Hematopoietic multipotent progenitor cell treated with erythropoietin and hydrocortisone succinate and interleukin-3 and kit ligand, for 8 days (in vitro differentiated cells): ENCODE results near the gene CYP2W1.

Source experiments
- DNase-seq: peaks from one replicate; pipeline ENCODE4 v3.0.0-alpha.2; 2015

The CYP2W1 gene

GRCh38 chr7:1016577-1017531 is 33.9 kb downstream of the CYP2W1 start:
- DNase-seq: no peak

- no peak for DNase-seq
These were observed 34.8 kb downstream of the CYP2W1 start for GRCh38 chr7:1017586-1018333.

GRCh38 chr7:1018334-1018695 is 35.3 kb downstream of the CYP2W1 start:
- no peak for DNase-seq

- DNase-seq: no peak
These were observed 36.3 kb downstream of the CYP2W1 start for GRCh38 chr7:1019255-1019785.

GRCh38 chr7:1019789-1020610 is 37.0 kb downstream of the CYP2W1 start:
- no peak for DNase-seq

- DNase-seq: peak; percentile 39
These were observed 37.9 kb downstream of the CYP2W1 start for GRCh38 chr7:1020849-1021251.

GRCh38 chr7:1021366-1021765 is 38.4 kb downstream of the CYP2W1 start:
- DNase-seq: no peak

GRCh38 chr7:1021931-1022330 is 39.0 kb downstream of the CYP2W1 start:
- DNase-seq: no peak

- no peak for DNase-seq
These were observed 39.4 kb downstream of the CYP2W1 start for GRCh38 chr7:1022356-1022755.

GRCh38 chr7:1022801-1023465 is 40.0 kb downstream of the CYP2W1 start:
- no peak for DNase-seq

- no peak for DNase-seq
These were observed 41.4 kb downstream of the CYP2W1 start for GRCh38 chr7:1024331-1024841.

- no peak for DNase-seq
These were observed 42.1 kb downstream of the CYP2W1 start for GRCh38 chr7:1024876-1025742.

- DNase-seq: no peak
These were observed 43.0 kb downstream of the CYP2W1 start for GRCh38 chr7:1025743-1026581.

GRCh38 chr7:1026721-1027161 is 43.8 kb downstream of the CYP2W1 start:
- no peak for DNase-seq

GRCh38 chr7:1027242-1028043 is 44.5 kb downstream of the CYP2W1 start:
- peak; percentile 14 for DNase-seq

GRCh38 chr7:1028044-1028770 is 45.2 kb downstream of the CYP2W1 start:
- DNase-seq: peak; percentile 87

GRCh38 chr7:1028775-1029636 is 46.0 kb downstream of the CYP2W1 start:
- DNase-seq: peak; percentile 94
